K562 (cell line): ENCODE data around the gene PLXNA2. TPM values are rescaled to one million over a fixed set of nuclear protein-coding genes. Genes with fewer than 3 reads are reported as not detected.

Experiments used
- ATAC-seq: fragments of 200-7000 bp; cut with Tn5 transposase; 3 replicates; pipeline ENCODE4 v1.9.1; 2020; ENCODE audit warnings: moderate library complexity
- BruUV-seq: library from RNA; stranded (reverse); fragments of 400-500 nt; replicated peaks from 2 replicates; lab custom pipeline; 2021; lab: Mats Ljungman, UMichigan
- CTCF ChIA-PET: fragments of 300-600 bp; formaldehyde crosslinking; extraction: SDS; loops from one replicate; lab custom pipeline; 2021; ENCODE audit warnings: low intra/inter-chr PET ratio; lab: Yijun Ruan, JAX
- POLR2A ChIA-PET: fragments of 300-600, 350-650 bp; sonication (Branson Sonifier 250); formaldehyde crosslinking; extraction: SDS; loops from one replicate; lab custom pipeline; 2021; ENCODE audit warnings: antibody characterized with exemption, inconsistent platforms; lab: Yijun Ruan, JAX
- DNase-seq, 4 experiments: peaks; one replicate each; pipeline versions ENCODE4 v3.0.0 to v3.0.0-alpha.2; 2011 to 2018; ENCODE audit warnings: low spot score in 3 of 4, mixed read lengths in 3 of 4; ENCODE audit errors: extremely low read depth in 1 of 4
- FAIRE-seq: peaks from 2 replicates; lab custom pipeline; 2011; peaks lifted over from hg19 to GRCh38; lab: Jason Lieb, UNC
- H2AFZ ChIP-seq: 2 replicates; pipeline ENCODE4 v1.6.0; 2011; ENCODE audit warnings: low read depth, low read length, control low read depth, inconsistent platforms
- H3K27ac ChIP-seq: fragments of 200-600 bp; 3 replicates; pipeline ENCODE4 v1.8.0; 2011; ENCODE audit warnings: low read depth, mild to moderate bottlenecking, control low read depth, inconsistent platforms, low read length, moderate library complexity, mixed read lengths; ENCODE audit errors: extremely low read depth
- H3K27me3 ChIP-seq, 2 experiments: fragments of 300-600 bp in 1 of 2; 2 replicates in 1 of 2; 3 replicates in 1 of 2; pipeline versions ENCODE4 v1.6.0 to v1.8.0; 2011; ENCODE audit warnings: inconsistent platforms in 2 of 2, low read length in 2 of 2, mild to moderate bottlenecking in 1 of 2, mixed read lengths in 1 of 2, moderate library complexity in 1 of 2; ENCODE audit not compliant: control insufficient read depth in 2 of 2, insufficient read depth in 2 of 2
- H3K36me3 ChIP-seq: fragments of 300-600 bp; 3 replicates; pipeline ENCODE4 v1.8.0; 2011; ENCODE audit warnings: mild to moderate bottlenecking, low read length, inconsistent platforms; ENCODE audit not compliant: control insufficient read depth, insufficient read depth
- H3K4me1 ChIP-seq, 2 experiments: fragments of 200-600 bp in 1 of 2; replicated peaks in 1 of 2; 2 replicates in 1 of 2; 3 replicates in 1 of 2; pipeline versions ENCODE4 v1.5.1 to v1.8.0; 2011; ENCODE audit warnings: inconsistent platforms in 2 of 2, low read length in 2 of 2, mild to moderate bottlenecking in 1 of 2, mixed read lengths in 1 of 2, moderate library complexity in 1 of 2; ENCODE audit not compliant: control insufficient read depth in 2 of 2, insufficient read depth in 2 of 2
- H3K4me2 ChIP-seq: 2 replicates; pipeline ENCODE4 v1.6.1; 2011; ENCODE audit warnings: low read length, control low read depth, inconsistent platforms, mixed read lengths; ENCODE audit not compliant: insufficient read depth
- H3K4me3 ChIP-seq: fragments of 200-600 bp; sonication (generic), shearing (Covaris generic); 2 replicates; pipeline ENCODE4 v1.5.1; 2016; ENCODE audit warnings: control low read depth, inconsistent platforms
- H3K79me2 ChIP-seq: fragments of 200-600 bp; 3 replicates; pipeline ENCODE4 v1.8.0; 2011; ENCODE audit warnings: low read length, inconsistent platforms; ENCODE audit not compliant: control insufficient read depth, insufficient read depth
- H3K9ac ChIP-seq, 2 experiments: 2 replicates each; pipeline versions ENCODE4 v1.6.0 to v1.6.1; 2011; ENCODE audit warnings: low read depth in 2 of 2, low read length in 2 of 2, control low read depth in 1 of 2, inconsistent platforms in 1 of 2, mild to moderate bottlenecking in 1 of 2, mixed read lengths in 1 of 2; ENCODE audit not compliant: insufficient read depth in 1 of 2
- H3K9me1 ChIP-seq: one replicate; pipeline ENCODE4 v1.6.0; 2011; ENCODE audit warnings: inconsistent platforms, mild to moderate bottlenecking, low read length, moderate library complexity; ENCODE audit not compliant: control insufficient read depth, insufficient read depth
- H3K9me3 ChIP-seq: replicated peaks from 2 replicates; pipeline ENCODE4 v1.5.1; 2011; ENCODE audit warnings: low read depth, low read length, inconsistent platforms; ENCODE audit not compliant: control insufficient read depth, insufficient read depth
- H4K20me1 ChIP-seq: replicated peaks from 2 replicates; pipeline ENCODE4 v1.6.1; 2011; ENCODE audit warnings: low read length, inconsistent platforms, mixed read lengths; ENCODE audit not compliant: control insufficient read depth, insufficient read depth
- NCOR1 ChIP-seq: fragments of 450-650 bp; IDR thresholded peaks from 2 replicates; pipeline ENCODE4 v1.6.1; 2016; ENCODE audit warnings: mild to moderate bottlenecking, moderate library complexity
- NR2C1 ChIP-seq, 2 experiments: fragments of 450-650 bp; IDR thresholded peaks; 2 replicates each; pipeline ENCODE4 v1.6.1; 2017; ENCODE audit warnings: mild to moderate bottlenecking in 2 of 2, antibody characterized with exemption in 1 of 2, inconsistent platforms in 1 of 2, missing compliant biosample characterization in 1 of 2, missing genetic modification characterization in 1 of 2
- POLR3A ChIP-seq: IDR thresholded peaks from 2 replicates; pipeline ENCODE4 v1.6.1; 2011; ENCODE audit warnings: borderline replicate concordance, mild to moderate bottlenecking, moderate library complexity; ENCODE audit not compliant: insufficient read length, insufficient read depth; ENCODE audit errors: extremely low read depth
- RHOXF2B ChIP-seq: fragments of 250-450 bp; sonication (Bioruptor Pico); conservative IDR thresholded peaks from 2 replicates; pipeline ENCODE4 v1.5.1; 2021
- RUNX1 ChIP-seq: sonication (generic); IDR thresholded peaks from 2 replicates; pipeline ENCODE4 v1.6.1; 2016; ENCODE audit warnings: antibody characterized with exemption, low read depth
- UBTF ChIP-seq, 2 experiments: IDR thresholded peaks; 2 replicates each; pipeline ENCODE4 v1.6.1; 2012; ENCODE audit warnings: improper control_type of control experiment in 2 of 2, low read depth in 2 of 2, low read length in 2 of 2, borderline replicate concordance in 1 of 2
- ZEB2 ChIP-seq: fragments of 450-650 bp; IDR thresholded peaks from 2 replicates; pipeline ENCODE4 v1.6.1; 2016
- ZFP30 ChIP-seq: fragments of 250-450 bp; sonication (Bioruptor Pico); IDR thresholded peaks from 2 replicates; pipeline ENCODE4 v1.8.0; 2022; ENCODE audit warnings: moderate library complexity, mild to moderate bottlenecking, inconsistent platforms, borderline replicate concordance
- ZSCAN29 ChIP-seq: fragments of 450-650 bp; IDR thresholded peaks from 2 replicates; pipeline ENCODE4 v1.6.1; 2017
- WGBS: fragments of 100-300 bp; shearing (Covaris generic); methylation state at CpG from one replicate; pipeline ENCODE4 v1.1.6; 2016; ENCODE audit warnings: low coverage, mixed read lengths; ENCODE audit not compliant: insufficient coverage; ENCODE audit errors: missing lambda C conversion rate; 5-methylcytosine and 5-hydroxymethylcytosine counted together
- in situ Hi-C: fragments of 300-500 bp; cut with MboI; formaldehyde crosslinking; loops from 4 replicates; pipeline ENCODE4 v1.15.0; 2018; ENCODE audit warnings: inconsistent platforms, mixed read lengths
- intact Hi-C: fragments of 100-400 bp; cut with micrococcal nuclease; formaldehyde crosslinking; loops from 2 replicates; pipeline ENCODE4 v1.14.2; 2022
- polyA plus RNA-seq, 8 experiments: library from polyadenylated mRNA; depleted of rRNA in 4 of 8; stranded (reverse) in 5 of 8; unstranded in 3 of 8; fragments of >200 nt; fragmentation: Nextera tagmentation in 2 of 8; fragmentation: Illumina TruSeq in 1 of 8; extraction: Ambion mirVana in 2 of 8; extraction: Trizol in 1 of 8; gene quantifications; 2 replicates each; pipeline versions ENCODE4 v1.2.1 to v1.2.3, GENCODE V29; 2011 to 2014; ENCODE audit warnings: inconsistent platforms in 1 of 8, missing spikeins in 1 of 8
- total RNA-seq, 7 experiments: library from RNA; depleted of rRNA in 6 of 7; stranded (reverse); fragments of >200 nt in 6 of 7; fragmentation: Illumina TruSeq in 2 of 7; extraction: Trizol in 2 of 7; gene quantifications; 2 replicates each; pipeline versions ENCODE4 v1.2.1 to v1.2.3, GENCODE V29; 2011 to 2021; ENCODE audit warnings: low replicate concordance in 1 of 7

PLXNA2 gene
- total and polyA plus RNA-seq, 9 of the 15 experiments (the other 6 are each of a cell fraction or from before 2014, with no cell fraction given), result 0.01 to 1.3 (median 0.32) TPM

- no peak for TF ChIP-seq RUNX1
- TF ChIP-seq ZFP30, result no peak
These were observed 175.3 kb downstream of the PLXNA2 start (continued) for GRCh38 chr1:208068908-208069307.

DNA sequence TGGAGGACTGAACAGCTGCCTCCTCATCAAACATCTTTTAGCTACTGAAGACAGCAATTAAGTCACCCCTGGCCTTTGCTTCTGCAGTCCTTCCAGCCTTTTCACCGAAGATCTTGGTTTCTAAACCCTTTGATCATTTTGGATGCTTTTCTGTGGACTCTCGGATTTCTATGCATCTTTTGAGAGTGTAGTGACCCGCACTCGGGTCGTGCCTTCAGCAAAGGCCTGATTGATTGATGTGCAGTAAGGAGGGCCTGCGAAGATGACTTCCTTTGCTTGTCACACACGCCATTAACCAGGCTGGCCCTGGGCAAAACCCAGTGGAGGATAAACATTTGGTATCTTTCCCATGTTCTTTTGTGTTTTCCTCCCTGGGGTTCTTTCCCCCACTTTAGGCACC lies 175.8 kb downstream of the PLXNA2 start:
- CTCF ChIA-PET, result no interaction called here
- ATAC-seq, result no peak
- no peak overlapping the region for H3K9ac ChIP-seq
- H3K9me3 ChIP-seq, result no peaks in the 10 kb centered on the region
- peaks cover 22 to 60% of the 10 kb centered on the region in 2 experiments for H3K27me3 ChIP-seq
- DNase-seq, result no peak
- no peak overlapping the region for H3K4me2 ChIP-seq
- no peak overlapping the region for H3K4me3 ChIP-seq
- TF ChIP-seq NR2C1 (IDR thresholded peaks at IDR 0.05), result no peak
- TF ChIP-seq NR2C1 (tag; IDR thresholded peaks at IDR 0.05), result no peak
- no peak for TF ChIP-seq RHOXF2B (CRISPR knock-in tag)
- TF ChIP-seq POLR3A, result no peak
- no peak for TF ChIP-seq ZSCAN29
- TF ChIP-seq UBTF (IDR thresholded peaks at IDR 0.05; ENCODE audit: borderline replicate concordance in 1 of 2, low read depth in 2 of 2, low read length in 2 of 2), result no peak
- TF ChIP-seq NCOR1, result no peak
- no peak for TF ChIP-seq ZEB2
- peaks cover 4% of the 10 kb centered on the region; the same call in 1 of the 2 replicates for H4K20me1 ChIP-seq
- intact Hi-C loops (no loop called here), in situ Hi-C loops (no loop called here)
- H3K4me1 ChIP-seq, result no peaks in the 10 kb centered on the region
- FAIRE-seq, result no peak
- BruUV-seq, result no TSS peak
- under 1% methylated on average over 7 of the region's 7 CpGs for WGBS
- H3K9me1 ChIP-seq, result no peaks in the 10 kb centered on the region
- no peak overlapping the region for H2AFZ ChIP-seq
- H3K79me2 ChIP-seq, result no peaks in the 10 kb centered on the region
- POLR2A ChIA-PET, result interaction anchor here (0.7 to 1.7 kb wide), 4 partner anchors 8 to 1553 kb away, joined by 3 to 4 read pairs (median 4); no protein-coding TSS in a partner anchor
- no peak overlapping the region for H3K27ac ChIP-seq
- no peaks in the 10 kb centered on the region for H3K36me3 ChIP-seq
